GM19372 (cell line): ENCODE results near the gene DMRTA1.
"Not testable (repeated sequence)": the region's sequence is repeated elsewhere in the genome, so short reads cannot be mapped to it uniquely, and the experiment has no call there.

Source experiments
- ATAC-seq: cut with Tn5 transposase; IDR thresholded peaks from one replicate; pipeline ENCODE4 v1.9.1; 2021; ENCODE audit warnings: mild to moderate bottlenecking, low read depth, moderate library complexity; ENCODE audit not compliant: unreplicated experiment

The DMRTA1 gene

DNA sequence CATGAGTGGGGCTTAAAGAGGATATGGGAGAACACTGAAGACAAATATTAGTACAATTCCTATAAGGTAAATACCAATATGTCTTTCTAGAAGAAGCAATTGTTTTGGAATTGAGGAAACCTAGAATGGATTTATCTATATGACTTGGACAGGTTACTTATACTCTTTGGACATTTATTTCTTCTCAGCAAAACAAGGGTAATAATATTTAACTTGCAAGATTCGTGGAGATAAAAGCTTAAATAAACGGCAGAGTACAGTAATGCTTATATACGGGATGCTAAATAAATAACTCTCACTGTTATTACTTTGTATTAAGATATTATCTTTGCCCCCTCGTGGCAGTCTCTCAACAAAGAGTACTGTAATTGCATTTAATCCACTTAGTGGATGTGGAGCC is 8.6 kb downstream of the DMRTA1 start:
- ATAC-seq, result no peak

GRCh38 chr9:22457448-22457847 is 10.8 kb downstream of the DMRTA1 start:
- ATAC-seq, result no peak

DNA sequence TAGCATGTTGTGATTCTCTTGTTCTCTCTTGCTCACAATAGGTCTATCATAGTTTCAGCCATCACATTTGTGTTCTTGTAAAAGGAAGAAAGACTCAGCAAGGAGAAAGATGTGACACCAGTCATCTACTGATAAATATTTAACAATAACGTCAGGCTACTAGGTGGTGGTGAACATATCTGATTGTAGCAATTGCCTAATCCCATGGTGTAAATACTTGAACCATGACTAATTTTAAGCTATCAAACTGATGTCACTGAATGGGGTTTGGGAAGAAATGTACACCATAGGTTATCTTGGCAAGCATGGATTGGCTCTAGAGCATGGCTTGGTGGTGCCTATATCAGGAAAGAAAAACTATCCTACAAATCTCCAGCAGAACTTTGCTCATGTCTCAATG is 16.6 kb downstream of the DMRTA1 start:
- ATAC-seq, result no peak

DNA sequence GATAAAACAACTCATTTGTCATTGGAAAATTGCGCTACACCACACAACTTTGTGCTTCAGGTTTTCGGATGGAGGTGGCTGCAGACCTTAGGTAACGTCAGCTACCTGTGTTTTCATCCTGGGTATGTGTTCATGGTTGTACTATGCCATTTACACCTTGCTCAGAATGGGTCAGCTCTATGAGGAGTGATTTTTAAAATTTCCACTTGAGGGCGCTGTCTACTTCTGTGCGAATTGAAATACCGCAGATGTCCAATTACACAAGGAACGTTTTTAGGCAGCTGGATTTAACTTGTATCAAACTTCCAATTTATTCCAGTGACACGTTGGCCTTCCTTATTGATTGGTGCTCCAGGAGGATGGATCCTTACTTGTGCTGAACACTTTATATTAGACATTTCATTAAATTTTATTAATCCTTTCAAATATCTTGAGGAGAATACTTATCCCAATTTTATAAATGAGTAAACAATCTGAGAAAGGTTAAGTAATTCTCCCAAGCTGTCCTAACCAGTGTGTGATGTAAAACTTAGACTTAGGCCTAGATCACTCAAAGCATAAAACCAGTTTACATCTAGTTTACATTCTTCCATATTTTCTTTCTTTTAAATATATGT is 23.4 kb downstream of the DMRTA1 start:
- ATAC-seq, result no peak

- no peak for ATAC-seq
These were observed 34.9 kb downstream of the DMRTA1 start for GRCh38 chr9:22481566-22481965.

DNA sequence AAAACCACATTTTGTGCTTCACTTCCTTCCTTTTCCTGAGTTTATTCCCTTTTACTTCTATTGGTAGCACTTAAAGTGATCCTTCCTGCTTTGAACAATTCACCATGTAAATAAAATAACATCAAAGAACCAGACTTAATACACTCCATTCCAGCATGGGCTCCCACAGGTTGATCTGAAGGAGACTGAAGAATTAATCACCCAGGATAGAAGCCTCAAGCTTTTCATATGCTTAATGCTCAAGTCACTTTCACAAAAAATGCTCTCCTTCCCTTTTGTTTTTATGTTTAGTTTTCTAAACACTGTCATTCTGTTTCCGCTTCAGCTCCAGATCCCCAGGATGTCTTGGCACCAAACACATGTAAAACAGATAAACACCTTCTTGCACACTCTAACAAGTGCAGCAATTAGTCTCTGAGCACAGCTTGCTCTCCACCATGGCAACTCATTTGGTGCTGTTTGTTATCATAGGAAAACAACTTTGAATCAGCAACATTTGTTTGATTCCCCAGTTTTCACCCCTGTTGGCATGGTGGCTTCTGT is 37.0 kb downstream of the DMRTA1 start:
- no peak for ATAC-seq

- not testable (repeated sequence) for ATAC-seq
These were observed 49.6 kb downstream of the DMRTA1 start for GRCh38 chr9:22496197-22496596.
